ENCODE measurements around the gene DKK3. TPM values are rescaled to one million over a fixed set of nuclear protein-coding genes. Genes with fewer than 3 reads are reported as not detected.

The DKK3 gene
- total RNA-seq, 1 donor from 2014 or later, result 428 TPM

GRCh38 chr11:12031856-12032544 is 23.6 kb upstream of the DKK3 start:
- no peak for DNase-seq (ENCODE audit: low read depth in 2 of 2)

- DNase-seq (ENCODE audit: low read depth in 2 of 2), result peak in 1 of 2 donors; percentile 32
These were observed 21.4 kb upstream of the DKK3 start for GRCh38 chr11:12029738-12030363.

GRCh38 chr11:12029119-12029518 is 20.7 kb upstream of the DKK3 start:
- no peak for DNase-seq (ENCODE audit: low read depth in 2 of 2)

GRCh38 chr11:12028303-12028702 is 19.9 kb upstream of the DKK3 start:
- DNase-seq (ENCODE audit: low read depth in 2 of 2), result no peak

GRCh38 chr11:12026331-12027211 is 18.1 kb upstream of the DKK3 start:
- DNase-seq (ENCODE audit: low read depth in 2 of 2), result no peak

- no peak for DNase-seq (ENCODE audit: low read depth in 2 of 2)
These were observed 16.0 kb upstream of the DKK3 start for GRCh38 chr11:12024254-12024926.

- no peak for DNase-seq (ENCODE audit: low read depth in 2 of 2)
These were observed 14.6 kb upstream of the DKK3 start for GRCh38 chr11:12023015-12023414.

GRCh38 chr11:12020546-12020945 is 12.1 kb upstream of the DKK3 start:
- DNase-seq (ENCODE audit: low read depth in 2 of 2), result no peak

GRCh38 chr11:12019866-12020416 is 11.5 kb upstream of the DKK3 start:
- peak in 1 of 2 donors; percentile 34 for DNase-seq (ENCODE audit: low read depth in 2 of 2)

GRCh38 chr11:12019337-12019736 is 10.9 kb upstream of the DKK3 start:
- peak; percentile 87 to 95 for DNase-seq (ENCODE audit: low read depth in 2 of 2)

GRCh38 chr11:12017865-12018453 is 9.5 kb upstream of the DKK3 start:
- peak; percentile 71 to 82 for DNase-seq (ENCODE audit: low read depth in 2 of 2)

GRCh38 chr11:12017243-12017678 is 8.8 kb upstream of the DKK3 start:
- peak; percentile 96 to 99 for DNase-seq (ENCODE audit: low read depth in 2 of 2)

GRCh38 chr11:12016246-12016645 is 7.8 kb upstream of the DKK3 start:
- no peak for DNase-seq (ENCODE audit: low read depth in 2 of 2)

- no peak for DNase-seq (ENCODE audit: low read depth in 2 of 2)
These were observed 7.1 kb upstream of the DKK3 start for GRCh38 chr11:12015486-12015885.

GRCh38 chr11:12013781-12014180 is 5.4 kb upstream of the DKK3 start:
- no peak for DNase-seq (ENCODE audit: low read depth in 2 of 2)

- no peak for DNase-seq (ENCODE audit: low read depth in 2 of 2)
These were observed 1.3 kb upstream of the DKK3 start for GRCh38 chr11:12009617-12010321.

GRCh38 chr11:12008790-12009616 is 577 bp upstream of the DKK3 start:
- DNase-seq (ENCODE audit: low read depth in 2 of 2), result peak in 1 of 2 donors; percentile 83

GRCh38 chr11:12007230-12007593 is 1.2 kb downstream of the DKK3 start:
- no peak for DNase-seq (ENCODE audit: low read depth in 2 of 2)

GRCh38 chr11:12006552-12007229 is 1.7 kb downstream of the DKK3 start:
- peak in 1 of 2 donors; percentile 22 for DNase-seq (ENCODE audit: low read depth in 2 of 2)
